Right renal cortex interstitium (tissue), 3 donors: ENCODE data around the gene SETD1B. TPM values are rescaled to one million over a fixed set of nuclear protein-coding genes. Genes with fewer than 3 reads are reported as not detected.
"Not testable (repeated sequence)": the region's sequence is repeated elsewhere in the genome, so short reads cannot be mapped to it uniquely, and the experiment has no call there.

Source experiments
- DNase-seq, 3 donors: peaks; one replicate each; pipeline ENCODE4 v3.0.0-alpha.2; 2013; ENCODE audit warnings: low read depth in 3 of 3, low spot score in 2 of 3
- polyA plus RNA-seq, 3 donors: library from polyadenylated mRNA; unstranded; fragments of 120-200 nt; gene quantifications; one replicate each; pipeline ENCODE4 v1.2.1, GENCODE V29; 2013; ENCODE audit not compliant: insufficient read length in 3 of 3

SETD1B gene
- 10 to 100 TPM; 10.5 to 12.1 (median 12.0) TPM for polyA plus RNA-seq

DNA sequence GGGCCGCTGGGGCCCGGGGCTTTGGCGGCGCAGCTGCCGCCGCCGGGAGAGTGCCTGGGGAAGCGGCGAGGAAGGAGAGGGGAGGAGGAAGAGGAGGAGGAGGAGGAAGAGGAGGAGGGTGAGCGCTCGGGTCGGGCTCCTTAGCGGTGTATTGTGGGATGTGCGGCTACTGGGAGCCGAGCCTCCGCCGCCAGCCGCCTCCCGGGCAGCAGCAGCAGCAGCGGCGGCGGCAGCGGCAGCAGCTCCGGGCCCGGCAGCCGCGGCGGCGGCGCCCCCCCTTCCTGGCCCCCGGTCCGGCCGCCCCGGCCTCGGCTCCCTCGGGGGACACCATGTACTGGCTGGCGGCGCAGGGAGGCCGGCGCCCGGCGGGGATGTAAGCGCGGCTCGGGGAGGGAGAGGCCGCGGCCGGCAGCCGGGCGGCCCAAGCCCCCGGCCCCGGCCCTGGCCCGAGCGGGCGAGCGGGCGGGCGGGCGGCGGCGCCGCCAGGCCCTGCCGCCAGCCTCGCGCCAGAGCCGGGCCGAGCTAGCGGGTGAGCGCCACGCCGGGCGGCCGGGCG lies at the start of gene SETD1B:
Gene SETD1B (plus strand): TSS at position 149 of the 556 bp plus-strand sequence. CDS start 729 bp downstream, outside the sequence.
- no peak for DNase-seq

DNA sequence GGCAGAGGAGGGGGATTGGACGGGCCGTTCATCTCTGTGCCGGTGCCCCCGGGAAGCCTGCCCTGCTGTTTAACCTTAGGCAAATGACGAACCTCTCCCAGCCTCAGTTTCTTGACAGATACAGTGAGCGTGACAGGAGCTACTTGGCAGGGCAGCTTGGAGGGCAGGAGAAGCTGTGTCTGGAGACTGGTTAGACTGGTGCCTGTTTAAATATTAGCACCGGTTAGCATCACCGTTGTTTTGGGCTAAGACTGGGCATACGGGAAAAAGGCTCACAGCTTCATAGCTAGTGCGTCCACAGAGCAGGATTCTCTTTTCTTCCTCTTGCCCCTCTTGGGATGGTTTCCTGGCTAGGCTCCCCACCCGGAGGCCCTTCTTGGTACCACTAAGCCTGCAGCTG lies 49.0 kb upstream of the SETD1B start:
- DNase-seq = no peak

DNA sequence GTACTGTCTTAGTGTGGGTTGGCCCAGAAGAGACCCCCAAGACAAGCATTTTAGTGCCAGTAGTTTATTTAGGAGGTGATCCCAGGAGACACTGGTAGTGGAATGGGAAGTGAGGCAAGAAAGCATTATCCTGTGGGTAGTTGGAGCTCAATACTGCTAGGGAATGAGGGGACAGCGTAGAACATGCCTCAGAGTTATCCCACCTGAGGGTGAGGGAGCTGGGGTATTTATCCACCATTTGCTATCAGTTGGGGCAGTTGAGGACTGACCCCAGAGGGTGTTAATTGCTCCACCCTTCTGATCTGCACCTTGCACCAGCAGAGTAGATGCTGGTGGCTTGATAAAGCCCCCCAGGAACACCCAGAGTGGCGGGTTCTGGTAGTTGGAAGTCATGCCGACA lies 48.2 kb upstream of the SETD1B start:
- no peak for DNase-seq

DNA sequence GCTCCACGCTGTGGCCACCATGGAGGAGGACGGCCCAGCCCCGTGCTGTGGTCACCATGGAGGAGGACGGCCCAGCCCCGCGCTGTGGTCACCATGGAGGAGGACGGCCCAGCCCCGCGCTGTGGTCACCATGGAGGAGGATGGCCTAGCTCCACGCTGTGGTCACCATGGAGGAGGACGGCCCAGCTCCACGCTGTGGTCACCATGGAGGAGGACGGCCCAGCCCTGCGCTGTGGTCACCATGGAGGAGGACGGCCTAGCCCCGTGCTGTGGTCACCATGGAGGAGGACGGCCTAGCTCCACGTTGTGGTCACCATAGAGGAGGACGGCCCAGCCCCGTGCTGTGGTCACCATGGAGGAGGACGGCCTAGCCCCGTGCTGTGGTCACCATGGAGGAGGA lies 45.3 kb upstream of the SETD1B start:
- not testable (repeated sequence) for DNase-seq

DNA sequence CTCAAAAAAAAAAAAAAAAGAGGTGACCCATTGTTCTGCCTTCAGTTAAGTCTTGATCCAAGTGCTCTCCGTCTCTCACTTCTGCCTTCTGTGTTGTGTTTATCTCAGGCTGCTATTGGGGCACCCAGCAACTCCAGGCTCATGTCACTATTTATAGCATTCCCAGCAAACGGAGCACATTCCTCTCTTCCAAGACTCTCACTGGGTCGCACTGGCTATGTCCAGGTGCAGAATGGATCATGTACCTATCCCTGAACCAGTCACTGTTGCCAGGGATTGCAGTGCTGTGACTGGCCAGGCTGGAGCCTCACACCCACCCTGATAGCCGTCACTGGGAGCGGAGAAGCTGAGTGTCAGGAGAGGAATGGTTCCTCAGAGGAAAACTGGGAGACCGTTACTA lies 41.5 kb upstream of the SETD1B start:
- no peak for DNase-seq

DNA sequence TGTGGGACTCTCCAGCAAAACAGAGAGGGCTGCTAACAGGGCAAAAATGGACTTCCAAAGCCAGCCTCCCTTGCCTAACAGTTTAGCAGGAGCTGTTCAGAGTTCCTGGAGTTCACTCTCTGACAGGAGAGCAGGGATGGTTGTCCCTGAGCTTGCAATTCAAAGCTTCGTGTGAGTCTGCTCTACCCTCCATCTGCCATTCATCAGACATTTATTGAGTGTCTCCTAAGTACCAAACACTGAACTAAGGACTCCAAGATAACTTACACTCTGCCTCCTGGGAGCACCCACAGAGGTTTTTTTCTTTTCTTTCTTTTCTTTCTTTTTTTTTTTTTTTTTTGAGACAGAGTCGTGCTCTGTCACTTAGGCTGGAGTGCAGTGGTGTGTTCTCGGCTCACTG lies 39.0 kb upstream of the SETD1B start:
- no peak for DNase-seq

DNA sequence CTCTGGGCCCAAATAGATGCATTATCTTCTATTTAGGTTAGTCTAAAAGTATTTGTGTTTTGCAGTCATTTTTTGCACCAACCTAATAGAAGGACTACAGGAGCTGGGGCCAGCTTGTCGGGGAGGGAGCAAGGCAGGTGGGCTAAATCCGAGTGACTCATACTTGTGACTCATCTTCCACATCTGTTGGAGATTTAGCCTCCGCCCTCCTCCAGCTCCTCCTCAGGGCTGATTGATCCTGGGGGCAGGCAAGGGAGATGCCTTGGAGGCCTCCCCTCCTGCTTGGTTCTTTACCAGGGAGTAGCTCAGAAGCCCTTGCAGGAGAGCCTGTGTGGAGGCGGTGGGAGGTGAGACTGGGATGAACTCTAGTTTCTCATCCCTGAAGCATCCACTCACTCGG lies 38.2 kb upstream of the SETD1B start:
- DNase-seq = no peak

DNA sequence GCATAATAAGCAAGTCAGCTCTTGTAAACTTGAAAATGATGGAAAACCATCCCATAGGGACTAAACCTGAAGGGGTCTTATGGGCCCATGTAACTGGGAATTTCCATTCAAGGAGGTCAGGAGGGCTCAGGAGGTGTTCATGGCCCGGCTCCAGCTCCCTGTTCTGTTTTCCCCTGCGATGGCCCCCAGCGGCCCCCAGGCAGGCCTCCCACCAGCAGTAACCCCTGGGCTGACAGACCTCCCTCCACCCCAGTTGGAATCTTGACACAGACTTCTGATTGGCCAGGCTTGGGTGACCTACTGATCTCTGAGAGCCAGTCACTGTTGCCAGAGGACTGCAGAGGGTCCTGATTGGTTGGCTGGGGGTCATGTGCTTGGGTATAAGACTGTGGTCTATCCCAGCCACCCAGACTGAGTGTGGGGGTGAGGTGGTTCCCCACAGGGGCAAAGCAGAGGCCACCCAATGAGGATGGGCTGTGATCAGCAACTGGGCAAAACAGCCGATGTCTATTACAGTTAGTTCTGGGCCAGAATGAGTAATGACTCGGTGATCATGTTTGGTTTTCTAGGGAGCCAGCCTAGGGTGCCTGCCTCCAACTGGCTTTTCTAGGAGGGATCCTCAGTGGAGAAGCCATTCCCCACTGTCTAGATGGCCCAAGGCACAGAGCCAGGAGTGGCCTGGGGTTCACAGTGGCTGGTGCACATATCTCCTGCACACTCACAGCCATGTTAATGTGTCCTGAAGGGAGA lies 37.3 kb upstream of the SETD1B start:
- no peak for DNase-seq

DNA sequence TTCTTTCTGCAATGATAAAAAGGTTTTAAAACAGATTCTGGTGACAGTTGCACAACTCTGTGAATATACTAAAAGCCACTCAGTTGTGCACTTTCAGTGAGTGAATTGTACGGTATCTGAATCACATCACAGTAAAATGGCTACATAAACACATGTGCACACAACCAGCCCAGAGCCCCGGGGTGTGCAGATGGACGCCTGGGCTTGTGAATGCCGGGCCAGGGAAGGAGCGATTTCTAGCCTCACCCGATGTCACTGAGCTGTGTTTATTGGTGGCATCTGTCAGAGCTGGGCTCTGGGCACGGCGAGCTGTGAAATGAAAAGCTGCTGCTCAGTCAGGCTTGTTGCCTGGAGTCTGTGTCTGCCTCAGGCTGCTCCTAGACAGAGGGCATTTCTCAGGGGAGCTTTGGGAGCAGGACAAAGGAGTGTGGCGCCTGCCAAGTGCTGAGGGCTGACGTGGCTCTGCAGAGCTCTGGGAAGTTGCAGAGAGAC lies 36.2 kb upstream of the SETD1B start:
- no peak for DNase-seq

DNA sequence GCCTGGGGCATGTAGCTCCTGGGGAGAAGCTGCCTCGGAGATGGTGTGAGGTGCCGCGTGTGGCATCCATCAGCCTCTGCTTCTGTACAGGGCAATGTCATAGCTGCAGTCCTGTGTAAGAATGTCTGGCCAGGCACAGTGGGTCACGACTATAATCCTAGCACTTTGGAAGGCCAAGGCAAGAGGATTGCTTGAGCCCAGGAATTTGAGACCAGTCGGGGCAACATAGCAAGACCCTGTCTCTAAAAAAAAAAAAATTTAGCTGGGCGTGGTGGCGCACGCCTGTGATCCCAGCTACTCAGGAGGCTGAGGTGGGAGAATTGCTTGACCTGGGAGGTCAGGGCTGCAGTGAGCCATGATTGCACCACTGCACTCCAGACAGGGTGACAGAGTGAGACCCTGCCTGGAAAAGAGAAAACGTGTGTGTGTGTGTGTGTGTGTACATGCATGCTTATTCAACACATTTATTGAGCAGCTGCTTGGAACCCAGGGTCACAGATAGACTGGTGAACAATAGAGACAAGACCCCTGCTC lies 34.4 kb upstream of the SETD1B start:
- DNase-seq = no peak

DNA sequence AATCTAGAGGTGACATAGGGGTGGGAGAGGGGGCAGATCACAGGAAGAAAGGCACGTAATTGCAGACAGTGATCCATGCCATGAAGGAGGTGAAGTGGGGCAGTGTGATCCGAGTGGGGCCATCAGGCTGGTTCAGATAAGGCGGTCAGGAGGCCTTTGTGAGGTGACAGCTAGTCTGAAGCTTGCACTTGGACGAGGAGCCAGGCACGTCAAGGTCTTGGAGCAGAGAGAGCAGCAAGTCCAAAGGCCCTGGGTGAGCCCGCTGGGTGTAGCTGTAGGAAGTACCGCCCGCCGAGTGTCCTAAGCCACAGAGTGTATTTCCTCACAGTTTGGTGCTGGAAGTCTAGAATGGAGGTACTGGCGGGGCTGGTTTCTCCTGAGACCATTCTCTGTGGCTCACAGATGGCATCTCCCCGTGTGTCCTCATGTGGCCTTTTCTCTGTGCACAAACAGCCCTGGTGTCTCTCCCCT lies 33.9 kb upstream of the SETD1B start:
- no peak for DNase-seq

DNA sequence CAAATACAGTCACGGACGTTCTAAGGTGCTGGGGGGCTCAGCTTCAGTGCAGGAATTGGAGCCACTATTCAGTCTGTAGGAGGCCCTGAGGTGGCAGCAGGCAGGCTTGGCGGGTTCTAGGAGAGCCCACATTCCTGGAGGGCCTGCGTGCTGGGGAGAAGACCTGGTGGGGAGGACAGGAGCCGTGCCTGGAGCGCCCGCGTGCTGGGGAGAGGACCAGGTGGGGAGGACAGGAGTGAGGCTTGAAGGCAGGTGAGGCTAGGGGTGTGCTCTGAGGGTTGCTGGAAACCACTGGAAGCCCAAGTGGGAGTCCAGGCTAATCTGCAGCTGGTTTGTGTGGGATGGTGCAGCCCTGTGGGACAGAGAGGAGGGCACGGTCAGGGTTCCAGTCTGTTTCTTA lies 33.4 kb upstream of the SETD1B start:
- DNase-seq = no peak

DNA sequence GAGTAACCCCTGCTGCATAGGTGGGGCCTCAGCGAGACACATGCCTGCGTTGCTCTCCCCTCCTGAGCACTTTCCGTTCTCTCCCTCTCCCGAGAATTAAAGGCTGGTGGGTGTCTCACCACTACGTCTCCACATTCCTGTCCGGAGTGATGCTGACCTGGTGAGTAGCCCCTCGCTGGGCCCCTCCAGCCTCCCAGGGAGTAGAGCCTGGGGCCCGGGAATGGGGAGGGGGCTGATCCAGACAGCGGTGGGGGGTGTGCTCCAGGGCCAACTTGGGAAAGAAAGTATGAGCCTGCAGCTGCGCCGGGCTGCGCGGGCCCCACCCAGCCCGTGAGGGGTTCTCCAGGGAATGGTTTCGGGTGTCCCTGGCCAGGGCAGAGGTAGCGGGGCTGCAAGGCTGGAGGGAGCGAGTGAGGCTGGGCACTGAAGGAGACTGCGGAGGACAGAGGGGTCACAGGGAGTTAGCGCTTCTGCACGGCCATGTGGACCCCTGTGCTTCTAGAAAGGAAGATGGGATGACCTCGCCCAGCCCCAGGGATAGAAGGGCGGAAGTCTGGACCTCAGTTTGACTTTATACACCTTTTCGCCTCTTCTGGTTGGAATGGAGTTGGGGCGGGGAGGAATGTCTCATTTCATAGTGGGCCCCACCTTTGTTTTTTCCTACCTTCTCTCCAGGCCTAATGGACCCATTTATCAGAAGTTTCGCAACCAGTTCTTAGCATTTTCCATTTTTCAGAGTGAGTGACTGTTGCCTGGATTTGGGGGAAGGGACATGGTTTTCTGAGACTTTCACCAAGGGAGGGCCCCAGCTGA lies 32.8 kb upstream of the SETD1B start:
- DNase-seq = no peak

DNA sequence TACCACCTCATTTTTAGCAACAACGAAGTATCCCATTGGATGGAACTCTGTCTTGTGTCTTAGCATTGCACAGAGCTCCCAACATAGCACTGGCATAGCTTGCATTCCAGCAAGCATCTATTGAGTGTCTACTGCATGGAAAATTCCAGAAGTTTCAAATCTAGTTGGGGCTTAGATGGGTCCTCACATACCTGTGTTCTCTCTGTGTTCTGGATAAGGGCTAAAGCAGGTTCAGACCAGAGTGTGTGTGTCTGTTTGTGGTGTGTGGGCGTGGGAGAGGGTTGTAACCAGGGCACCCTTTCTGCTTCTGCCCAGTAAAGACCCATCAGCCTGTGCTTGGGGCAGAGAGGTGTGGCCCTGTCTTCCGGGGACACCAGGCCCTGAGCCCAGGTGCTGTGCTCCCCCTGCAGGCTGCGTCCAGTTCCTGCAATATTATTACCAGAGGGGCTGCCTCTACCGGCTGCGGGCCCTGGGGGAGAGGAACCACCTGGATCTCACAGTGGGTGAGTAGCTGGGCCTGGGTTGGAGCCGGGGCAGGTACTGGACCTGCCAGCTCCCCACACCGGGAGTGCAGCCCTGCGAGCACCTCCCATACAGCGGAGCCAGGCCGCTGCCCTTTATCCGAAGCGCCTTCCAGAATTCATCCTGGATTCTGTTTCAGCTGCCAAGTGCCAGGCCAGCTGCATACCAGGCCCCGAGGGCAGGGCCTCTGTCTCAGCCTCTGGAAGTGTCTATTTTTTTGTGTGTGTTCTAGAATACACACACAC lies 30.6 kb upstream of the SETD1B start:
- no peak for DNase-seq

DNA sequence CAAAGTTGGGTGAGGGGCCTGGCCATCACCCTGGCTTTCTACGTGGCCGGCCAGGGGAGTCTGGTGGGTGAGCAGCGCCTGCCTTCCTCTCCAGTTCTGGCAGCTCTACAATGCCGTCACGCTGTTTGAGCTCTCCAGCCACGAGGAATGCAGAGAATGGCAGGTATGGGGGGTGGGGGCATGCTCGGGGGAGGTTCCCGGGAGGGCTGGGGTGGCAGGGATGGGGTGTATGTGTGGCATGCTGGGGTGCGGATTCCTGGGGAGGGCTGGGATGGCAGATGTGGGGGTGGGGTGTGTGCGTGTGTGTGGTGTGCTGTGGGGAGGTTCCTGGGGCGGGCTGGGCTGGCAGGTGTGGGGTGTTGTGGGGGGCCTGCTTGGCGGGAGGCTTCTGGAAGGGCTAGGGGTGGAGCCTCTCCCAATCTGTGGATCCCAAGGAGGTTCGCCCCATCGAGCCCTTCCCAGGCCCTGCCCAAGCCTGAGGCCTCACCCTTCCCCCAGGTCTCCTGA lies 28.8 kb upstream of the SETD1B start:
- DNase-seq = no peak

DNA sequence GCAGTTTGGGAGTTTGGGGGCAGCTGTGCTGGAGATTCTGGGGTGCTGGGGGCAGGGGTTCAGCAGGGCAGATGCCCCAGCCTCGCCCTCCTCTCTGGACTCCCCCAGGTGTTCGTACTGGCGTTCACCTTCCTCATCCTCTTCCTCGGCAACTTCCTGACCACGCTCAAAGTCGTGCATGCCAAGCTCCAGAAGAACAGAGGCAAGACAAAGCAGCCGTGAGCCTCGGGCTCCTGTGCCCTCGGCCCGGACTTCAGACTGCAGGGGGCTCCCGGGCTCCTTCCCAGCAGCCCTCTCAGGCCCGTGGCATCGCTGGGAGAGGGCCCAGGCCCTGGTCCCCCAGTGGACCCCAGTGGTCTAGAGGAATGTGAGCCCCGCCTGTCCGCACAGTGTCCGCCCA lies 28.3 kb upstream of the SETD1B start:
- DNase-seq = no peak

DNA sequence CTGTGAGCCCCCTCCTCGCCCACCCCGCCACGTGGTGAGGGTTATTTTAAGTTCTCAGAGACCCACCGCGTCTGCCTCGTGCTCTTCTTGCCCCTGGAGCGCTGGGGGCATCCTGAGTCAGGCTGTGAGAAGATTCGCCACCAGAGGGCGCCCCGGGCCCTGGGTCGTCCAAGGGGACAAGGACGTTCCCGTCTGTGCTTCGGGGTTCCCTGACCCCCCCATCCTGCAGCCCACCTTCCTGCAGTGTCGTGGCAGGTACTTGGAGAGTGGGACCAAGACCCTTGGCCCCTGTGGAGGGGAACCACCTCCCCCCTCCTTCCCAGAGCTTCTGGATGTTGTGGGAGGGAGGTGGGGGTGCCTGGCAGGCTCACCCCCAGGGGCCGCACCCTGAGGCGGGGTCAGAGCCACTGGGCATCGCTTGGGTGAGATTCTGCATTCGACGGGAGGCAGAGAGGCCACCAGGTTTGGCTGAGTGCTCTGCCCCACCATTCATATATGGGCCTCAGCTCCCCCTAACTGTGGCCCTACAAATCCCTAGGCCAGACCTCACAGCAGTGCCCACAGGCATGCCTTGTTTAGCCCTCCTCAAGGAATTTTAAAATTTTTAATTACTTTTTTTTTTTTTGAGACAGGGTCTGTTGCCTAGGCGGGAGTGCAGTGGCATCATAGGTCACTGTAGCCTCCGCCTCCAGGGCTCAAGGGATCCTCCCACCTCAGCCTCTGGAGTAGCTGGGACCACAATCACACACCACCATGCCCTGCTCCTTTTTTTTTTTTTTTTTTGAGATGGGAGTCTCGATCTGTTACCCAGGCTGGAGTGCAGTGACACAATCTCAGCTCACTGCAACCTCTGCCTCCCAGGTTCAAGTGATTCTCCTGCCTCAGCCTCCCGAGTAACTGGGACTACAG lies 27.4 kb upstream of the SETD1B start:
- DNase-seq = no peak

DNA sequence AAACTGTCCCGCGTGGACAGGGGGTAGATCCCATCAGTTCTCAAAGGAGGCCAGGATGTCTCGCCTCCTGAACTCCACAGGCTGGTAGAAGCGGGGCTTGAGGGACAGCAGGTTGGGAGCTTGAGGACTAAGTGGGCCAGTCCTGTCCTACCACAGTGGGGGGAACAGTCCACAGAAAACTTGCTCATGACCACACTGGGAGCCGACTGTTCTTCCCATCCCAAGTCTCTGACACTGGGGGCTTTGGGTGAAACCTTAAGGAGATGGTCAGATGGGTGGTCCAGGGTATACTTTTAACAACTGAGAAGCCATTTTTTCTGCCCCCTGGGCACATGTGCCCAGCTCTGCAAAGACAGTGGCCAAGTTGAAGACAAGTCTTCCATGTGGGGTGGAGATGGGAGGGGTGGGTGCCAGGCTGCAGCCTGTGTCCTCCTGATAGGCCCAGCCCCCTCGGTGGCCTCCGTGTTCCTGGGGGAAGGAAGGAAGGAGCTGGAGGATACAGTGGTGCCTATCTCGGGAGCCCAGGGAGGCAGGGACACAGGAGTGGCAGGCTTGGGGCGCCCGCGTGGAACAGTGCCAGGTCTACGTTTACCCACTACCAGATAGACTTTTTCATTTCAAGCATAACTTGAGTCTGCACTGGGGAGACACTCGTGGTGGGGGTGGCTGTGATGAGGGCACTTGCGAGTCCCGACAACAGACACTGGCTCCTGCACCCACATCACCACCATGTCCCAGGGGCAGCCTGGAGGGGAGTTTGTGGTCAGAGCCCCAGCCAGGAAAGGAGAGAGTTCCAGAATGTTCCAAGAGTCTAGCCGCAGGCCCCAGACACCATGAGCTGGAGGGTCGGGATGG lies 25.0 kb upstream of the SETD1B start:
- DNase-seq = no peak
